HCT116 (cell line): ENCODE data around the gene TAF11L4. TPM values are rescaled to one million over a fixed set of nuclear protein-coding genes. Genes with fewer than 3 reads are reported as not detected.
"Not testable (repeated sequence)": the region's sequence is repeated elsewhere in the genome, so short reads cannot be mapped to it uniquely, and the experiment has no call there.

Experiments used
- ATAC-seq: fragments of 200-7000 bp; cut with Tn5 transposase; 2 replicates; pipeline ENCODE4 v1.9.1; 2020; ENCODE audit warnings: mild to moderate bottlenecking, moderate library complexity
- BruUV-seq: library from RNA; stranded (reverse); fragments of 400-500 nt; replicated peaks from 2 replicates; lab custom pipeline; 2021; lab: Mats Ljungman, UMichigan
- CTCF ChIA-PET: fragments of 300-600 bp; sonication (Branson Sonifier 250); formaldehyde crosslinking; loops from one replicate; lab custom pipeline; 2021; ENCODE audit warnings: antibody characterized with exemption; lab: Charles Lee
- POLR2A ChIA-PET: fragments of 300-600, 350-600 bp; sonication (Branson Sonifier 250); formaldehyde crosslinking; loops from one replicate; lab custom pipeline; 2021; ENCODE audit warnings: antibody characterized with exemption; lab: Charles Lee
- RAD21 ChIA-PET, 2 experiments: fragments of 300-600 bp; sonication (Branson Sonifier 250); formaldehyde crosslinking; loops; one replicate each; lab custom pipeline; 2023; ENCODE audit warnings: low total read pairs in 2 of 2; ENCODE audit not compliant: uncharacterized antibody in 2 of 2, unreplicated experiment in 2 of 2, low non-redundant PET in 1 of 2; lab: Charles Lee
- DNase-seq: peaks from one replicate; pipeline ENCODE4 v3.0.0-alpha.2; 2010; ENCODE audit warnings: low read depth, low spot score
- H2AFZ ChIP-seq: fragments of 200-600 bp; shearing (Covaris generic), sonication (generic); 2 replicates; pipeline ENCODE4 v1.6.1; 2017; ENCODE audit warnings: low read depth, mixed run types, mixed read lengths, antibody characterized with exemption, low read length; ENCODE audit not compliant: poor library complexity, severe bottlenecking
- H3K27ac ChIP-seq: 2 replicates; pipeline ENCODE4 v1.5.1; 2012; ENCODE audit warnings: low read depth, low read length
- H3K27me3 ChIP-seq: fragments of 200-600 bp; sonication (generic); 2 replicates; pipeline ENCODE4 v1.6.1; 2016; ENCODE audit warnings: mixed run types, low read length, mixed read lengths; ENCODE audit not compliant: insufficient read depth
- H3K36me3 ChIP-seq, 2 experiments: fragments of 200-500 bp in 1 of 2; fragments of 200-600 bp in 1 of 2; sonication (Bioruptor generic) in 1 of 2; sonication (generic) in 1 of 2; 2 replicates each; pipeline versions ENCODE4 v1.5.1 to v1.6.1; 2014 to 2016; ENCODE audit warnings: low read length in 2 of 2, inconsistent platforms in 1 of 2, mixed read lengths in 1 of 2, mixed run types in 1 of 2; ENCODE audit not compliant: insufficient read depth in 2 of 2, control insufficient read depth in 1 of 2
- H3K4me1 ChIP-seq, 2 experiments: fragments of 200-600 bp in 1 of 2; sonication (generic) in 1 of 2; 2 replicates each; pipeline versions ENCODE4 v1.5.1 to v1.6.1; 2012 to 2017; ENCODE audit warnings: low read length in 2 of 2, inconsistent platforms in 1 of 2, mild to moderate bottlenecking in 1 of 2, mixed read lengths in 1 of 2, mixed run types in 1 of 2, moderate library complexity in 1 of 2; ENCODE audit not compliant: insufficient read depth in 2 of 2, control insufficient read depth in 1 of 2
- H3K4me2 ChIP-seq: fragments of 200-600 bp; sonication (generic); 2 replicates; pipeline ENCODE4 v1.6.1; 2017; ENCODE audit warnings: mixed run types, low read length, mixed read lengths
- H3K4me3 ChIP-seq, 2 experiments: fragments of 200-600 bp in 1 of 2; sonication (generic) in 1 of 2; replicated peaks in 1 of 2; 2 replicates each; pipeline ENCODE4 v1.5.1; 2011 to 2016; ENCODE audit warnings: low read length in 2 of 2, control low read depth in 1 of 2, low read depth in 1 of 2, mild to moderate bottlenecking in 1 of 2, mixed read lengths in 1 of 2, mixed run types in 1 of 2
- H3K79me2 ChIP-seq: fragments of 200-600 bp; sonication (generic); 2 replicates; pipeline ENCODE4 v1.6.1; 2017; ENCODE audit warnings: mild to moderate bottlenecking, mixed run types, low read length, moderate library complexity, mixed read lengths; ENCODE audit not compliant: insufficient read depth
- H3K9ac ChIP-seq: fragments of 200-600 bp; sonication (generic); 2 replicates; pipeline ENCODE4 v1.6.1; 2016; ENCODE audit warnings: low read length, mixed read lengths
- H3K9me2 ChIP-seq: fragments of 200-600 bp; sonication (generic), shearing (Covaris generic); 2 replicates; pipeline ENCODE4 v1.6.1; 2017; ENCODE audit warnings: mixed run types, mild to moderate bottlenecking, moderate library complexity; ENCODE audit not compliant: insufficient read depth
- H3K9me3 ChIP-seq, 2 experiments: fragments of 200-500 bp in 1 of 2; fragments of 200-600 bp in 1 of 2; sonication (Bioruptor generic) in 1 of 2; sonication (generic) in 1 of 2; 2 replicates each; pipeline ENCODE4 v1.6.1; 2014 to 2017; ENCODE audit warnings: low read length in 2 of 2, mixed read lengths in 2 of 2, inconsistent platforms in 1 of 2, low read depth in 1 of 2, mild to moderate bottlenecking in 1 of 2, mixed run types in 1 of 2, moderate library complexity in 1 of 2; ENCODE audit not compliant: control insufficient read depth in 1 of 2, insufficient read depth in 1 of 2
- H4K20me1 ChIP-seq: fragments of 200-600 bp; sonication (generic), shearing (Covaris generic); 2 replicates; pipeline ENCODE4 v1.6.1; 2017; ENCODE audit warnings: mixed run types, mild to moderate bottlenecking, moderate library complexity; ENCODE audit not compliant: insufficient read depth
- FOSL1 ChIP-seq: IDR thresholded peaks from 2 replicates; pipeline ENCODE4 v1.6.1; 2012; ENCODE audit warnings: low read depth
- POLR2A ChIP-seq: IDR thresholded peaks from 2 replicates; pipeline ENCODE4 v1.7.0; 2011; ENCODE audit warnings: borderline replicate concordance; ENCODE audit not compliant: insufficient read depth, insufficient read length; ENCODE audit errors: extremely low read depth
- RAD21 ChIP-seq: IDR thresholded peaks from 2 replicates; pipeline ENCODE4 v1.6.1; 2012; ENCODE audit warnings: low read depth, mild to moderate bottlenecking
- intact Hi-C: fragments of 100-400 bp; cut with micrococcal nuclease; formaldehyde crosslinking; loops from 2 replicates; pipeline ENCODE4 v1.10.0; 2022
- total RNA-seq: library from RNA; stranded (reverse); gene quantifications from one replicate; pipeline ENCODE4 v1.2.1, GENCODE V29; 2021; ENCODE audit not compliant: unreplicated experiment
- TF ChIP-seq, protein P1 (sequence below): IDR thresholded peaks from 2 replicates; pipeline ENCODE4 v1.6.1; 2011; ENCODE audit warnings: mild to moderate bottlenecking, low read length, moderate library complexity; ENCODE audit not compliant: insufficient replicate concordance; ENCODE audit errors: extremely low read depth
- TF ChIP-seq, protein P2 (sequence below), 3 experiments: fragments of 200-600 bp in 1 of 3; sonication (generic) in 1 of 3; IDR thresholded peaks in 2 of 3; conservative IDR thresholded peaks in 1 of 3; 2 replicates each; pipeline ENCODE4 v1.5.1; 2012 to 2017; ENCODE audit warnings: low read depth in 2 of 3, low read length in 2 of 3, antibody characterized with exemption in 1 of 3, borderline replicate concordance in 1 of 3, control low read depth in 1 of 3, mild to moderate bottlenecking in 1 of 3, mixed read lengths in 1 of 3, mixed run types in 1 of 3, moderate library complexity in 1 of 3; ENCODE audit not compliant: insufficient read depth in 1 of 3

Gene TAF11L4
- total RNA-seq, 1 experiment from 2014 or later, result not detected

DNA sequence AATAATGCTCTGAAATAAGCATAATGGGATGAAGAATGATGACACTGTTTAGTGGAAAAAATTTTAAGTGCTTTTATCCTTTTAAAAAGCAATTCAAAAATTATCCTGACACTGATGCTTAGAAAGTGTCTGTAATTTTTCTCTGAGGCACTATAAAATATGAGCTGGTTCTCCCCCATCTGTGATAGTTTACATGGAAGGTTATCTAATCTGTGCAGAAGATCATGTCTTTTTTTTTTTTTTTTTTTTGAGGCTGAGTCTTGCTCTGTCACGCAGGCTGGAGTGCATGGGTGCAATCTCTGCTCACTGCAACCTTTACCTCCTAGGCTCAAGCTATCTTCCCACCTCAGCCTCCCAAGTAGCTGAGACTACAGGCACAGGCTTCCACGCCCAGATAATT is 38.8 kb upstream of the TAF11L4 start:
- no peak for ATAC-seq
- no TSS peak for BruUV-seq
- POLR2A ChIA-PET, result no interaction called here
- TF ChIP-seq RAD21 (no peak), POLR2A (no peak), FOSL1 (no peak)
- TF ChIP-seq, protein P1, sequence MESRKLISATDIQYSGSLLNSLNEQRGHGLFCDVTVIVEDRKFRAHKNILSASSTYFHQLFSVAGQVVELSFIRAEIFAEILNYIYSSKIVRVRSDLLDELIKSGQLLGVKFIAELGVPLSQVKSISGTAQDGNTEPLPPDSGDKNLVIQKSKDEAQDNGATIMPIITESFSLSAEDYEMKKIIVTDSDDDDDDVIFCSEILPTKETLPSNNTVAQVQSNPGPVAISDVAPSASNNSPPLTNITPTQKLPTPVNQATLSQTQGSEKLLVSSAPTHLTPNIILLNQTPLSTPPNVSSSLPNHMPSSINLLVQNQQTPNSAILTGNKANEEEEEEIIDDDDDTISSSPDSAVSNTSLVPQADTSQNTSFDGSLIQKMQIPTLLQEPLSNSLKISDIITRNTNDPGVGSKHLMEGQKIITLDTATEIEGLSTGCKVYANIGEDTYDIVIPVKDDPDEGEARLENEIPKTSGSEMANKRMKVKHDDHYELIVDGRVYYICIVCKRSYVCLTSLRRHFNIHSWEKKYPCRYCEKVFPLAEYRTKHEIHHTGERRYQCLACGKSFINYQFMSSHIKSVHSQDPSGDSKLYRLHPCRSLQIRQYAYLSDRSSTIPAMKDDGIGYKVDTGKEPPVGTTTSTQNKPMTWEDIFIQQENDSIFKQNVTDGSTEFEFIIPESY, result no peak
- TF ChIP-seq, protein P2, sequence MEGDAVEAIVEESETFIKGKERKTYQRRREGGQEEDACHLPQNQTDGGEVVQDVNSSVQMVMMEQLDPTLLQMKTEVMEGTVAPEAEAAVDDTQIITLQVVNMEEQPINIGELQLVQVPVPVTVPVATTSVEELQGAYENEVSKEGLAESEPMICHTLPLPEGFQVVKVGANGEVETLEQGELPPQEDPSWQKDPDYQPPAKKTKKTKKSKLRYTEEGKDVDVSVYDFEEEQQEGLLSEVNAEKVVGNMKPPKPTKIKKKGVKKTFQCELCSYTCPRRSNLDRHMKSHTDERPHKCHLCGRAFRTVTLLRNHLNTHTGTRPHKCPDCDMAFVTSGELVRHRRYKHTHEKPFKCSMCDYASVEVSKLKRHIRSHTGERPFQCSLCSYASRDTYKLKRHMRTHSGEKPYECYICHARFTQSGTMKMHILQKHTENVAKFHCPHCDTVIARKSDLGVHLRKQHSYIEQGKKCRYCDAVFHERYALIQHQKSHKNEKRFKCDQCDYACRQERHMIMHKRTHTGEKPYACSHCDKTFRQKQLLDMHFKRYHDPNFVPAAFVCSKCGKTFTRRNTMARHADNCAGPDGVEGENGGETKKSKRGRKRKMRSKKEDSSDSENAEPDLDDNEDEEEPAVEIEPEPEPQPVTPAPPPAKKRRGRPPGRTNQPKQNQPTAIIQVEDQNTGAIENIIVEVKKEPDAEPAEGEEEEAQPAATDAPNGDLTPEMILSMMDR (IDR thresholded peaks at IDR 0.05 in 2 of 3, conservative IDR thresholded peaks at IDR 0.05 in 1 of 3; ENCODE audit: borderline replicate concordance in 1 of 3, insufficient read depth in 1 of 3, low read depth in 2 of 3, low read length in 2 of 3), result no peak
- TF ChIP-seq, all 23 proteins: peak for 0
- H3K4me3 ChIP-seq, result no peak overlapping the region
- H3K4me2 ChIP-seq, result no peak overlapping the region
- DNase-seq, result no peak
- no peaks in the 10 kb centered on the region for H3K9me2 ChIP-seq
- H3K9ac ChIP-seq, result no peak overlapping the region
- H3K79me2 ChIP-seq, result no peaks in the 10 kb centered on the region
- RAD21 ChIA-PET, result no interaction called here
- H3K36me3 ChIP-seq, result no peaks in the 10 kb centered on the region
- CTCF ChIA-PET, result no interaction called here
- H4K20me1 ChIP-seq, result no peaks in the 10 kb centered on the region
- H3K27me3 ChIP-seq, result no peaks in the 10 kb centered on the region
- H2AFZ ChIP-seq, result no peak overlapping the region
- H3K4me1 ChIP-seq, result no peaks in the 10 kb centered on the region
- H3K27ac ChIP-seq, result no peak overlapping the region
- H3K9me3 ChIP-seq, result no peaks in the 10 kb centered on the region; a peak in 1 of 4 replicates
- intact Hi-C loops, result no loop called here

DNA sequence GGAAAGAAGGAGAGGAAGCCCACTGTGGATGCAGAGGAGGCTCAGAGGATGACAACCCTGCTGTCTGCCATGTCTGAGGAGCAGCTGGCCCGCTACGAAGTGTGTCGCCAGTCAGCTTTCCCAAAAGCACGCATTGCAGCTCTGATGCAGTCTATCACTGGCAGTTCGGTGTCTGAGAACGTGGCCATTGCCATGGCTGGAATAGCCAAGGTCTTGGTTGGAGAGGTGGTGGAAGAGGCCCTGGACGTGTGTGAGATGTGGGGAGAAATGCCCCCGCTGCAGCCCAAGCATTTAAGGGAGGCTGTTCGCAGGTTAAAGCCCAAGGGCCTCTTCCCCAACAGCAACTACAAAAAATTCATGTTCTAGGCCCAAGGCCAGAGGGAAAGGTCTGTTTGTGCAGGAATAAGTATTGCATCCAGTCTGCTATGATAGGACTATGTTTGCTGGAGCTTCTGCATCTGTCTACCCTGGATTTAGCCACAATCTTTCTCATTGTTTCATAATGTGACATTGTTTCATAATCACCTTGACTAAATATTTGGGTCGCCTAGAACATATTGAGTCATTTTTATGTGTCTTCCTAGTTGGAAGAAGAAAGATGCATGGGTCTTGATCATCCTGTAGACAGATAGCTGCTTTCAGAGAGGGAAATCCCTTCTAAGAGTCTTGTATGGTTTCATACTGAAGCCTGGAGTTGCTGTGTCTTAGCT is 35.0 kb upstream of the TAF11L4 start:
- not testable (repeated sequence) for H3K27me3 ChIP-seq, H3K27ac ChIP-seq

More for the DNA sequence above, 35.0 kb upstream of the TAF11L4 start:
- intact Hi-C loops, BruUV-seq, H4K20me1 ChIP-seq, CTCF ChIA-PET, H3K9me2 ChIP-seq, RAD21 ChIA-PET, H3K36me3 ChIP-seq, H3K4me2 ChIP-seq, H3K9ac ChIP-seq, H3K4me1 ChIP-seq, H3K79me2 ChIP-seq, H3K9me3 ChIP-seq, H2AFZ ChIP-seq, H3K4me3 ChIP-seq, POLR2A ChIA-PET, DNase-seq, ATAC-seq: not testable (repeated sequence)
